CD4-positive, alpha-beta T cell treated with Interleukin-17A for 1 hour (primary cell): ENCODE measurements around the gene HSDL1.

Experiments used
- DNase-seq: peaks from one replicate; pipeline ENCODE4 v3.0.0-alpha.2; 2020

HSDL1 gene

GRCh38 chr16:84075376-84075775, 69.6 kb downstream of the HSDL1 start:
- DNase-seq = no peak

- no peak for DNase-seq
These were observed 70.3 kb downstream of the HSDL1 start for GRCh38 chr16:84074721-84075120.
